HG02943 (cell line): Measurements from ENCODE around the gene STYK1.
"Not testable (repeated sequence)": the region's sequence is repeated elsewhere in the genome, so short reads cannot be mapped to it uniquely, and the experiment has no call there.

Experiments used
- ATAC-seq: cut with Tn5 transposase; IDR thresholded peaks from one replicate; pipeline ENCODE4 v1.9.1; 2021; ENCODE audit warnings: mild to moderate bottlenecking, low read depth, moderate library complexity; ENCODE audit not compliant: unreplicated experiment

The STYK1 gene

DNA sequence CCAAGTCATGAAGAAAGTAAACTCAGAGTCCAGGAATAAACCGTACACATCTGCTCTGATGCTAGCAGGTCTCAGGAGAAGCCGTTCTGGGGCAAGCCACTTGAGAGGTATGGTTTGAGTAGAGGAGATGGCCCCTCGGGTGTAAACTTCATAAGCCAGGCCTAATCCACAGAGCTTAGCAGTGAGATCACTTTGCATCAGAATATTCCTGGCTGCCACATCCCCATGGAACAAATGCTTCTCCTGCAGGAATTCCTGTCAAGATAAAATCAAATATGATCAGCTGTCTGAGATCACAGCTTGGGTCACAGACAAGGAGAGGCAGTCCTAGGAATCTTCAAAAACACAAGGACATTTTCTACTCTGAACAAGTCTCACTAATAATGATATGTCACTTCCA, 49.2 kb downstream of the STYK1 start:
- no peak for ATAC-seq

GRCh38 chr12:10623131-10623530, 50.7 kb downstream of the STYK1 start:
- ATAC-seq = no peak

GRCh38 chr12:10621278-10621677, 52.6 kb downstream of the STYK1 start:
- ATAC-seq = no peak

- ATAC-seq = no peak
Observed at GRCh38 chr12:10620078-10620779, 53.6 kb downstream of the STYK1 start.

DNA sequence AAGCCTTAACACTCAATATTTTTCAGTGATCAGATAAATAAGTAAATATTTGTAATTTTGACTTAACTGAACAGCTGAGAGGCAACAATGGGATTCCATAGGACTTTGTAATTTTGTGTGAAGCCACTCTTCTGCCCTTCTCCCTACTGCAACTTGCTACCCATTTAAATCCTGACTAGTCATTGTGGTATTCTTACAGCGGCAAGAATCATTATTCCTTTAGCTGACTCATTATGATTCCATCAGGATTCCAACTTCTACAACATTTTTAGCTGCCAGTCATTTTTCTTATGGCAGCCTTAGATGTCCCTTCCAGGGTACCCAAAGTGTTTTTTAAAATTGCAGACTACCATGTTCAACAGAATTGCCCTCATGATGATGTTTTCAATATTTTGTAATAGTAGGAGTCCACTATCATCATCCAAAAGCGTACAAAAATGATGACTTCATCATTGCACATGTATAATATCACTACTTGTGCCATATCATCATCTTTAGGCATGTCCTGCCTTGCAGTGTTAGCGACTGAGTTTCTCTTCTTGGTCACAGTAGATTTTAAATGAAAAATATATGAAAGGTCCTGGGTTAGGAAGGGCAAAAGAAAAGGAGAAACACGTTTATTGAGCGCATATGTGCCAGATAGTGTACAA, 55.4 kb downstream of the STYK1 start:
- ATAC-seq = no peak

GRCh38 chr12:10617863-10618262, 56.0 kb downstream of the STYK1 start:
- no peak for ATAC-seq

- no peak for ATAC-seq
Observed at GRCh38 chr12:10615532-10615931, 58.3 kb downstream of the STYK1 start.

GRCh38 chr12:10614056-10614370, 59.8 kb downstream of the STYK1 start:
- ATAC-seq = no peak

GRCh38 chr12:10613349-10614055, 60.4 kb downstream of the STYK1 start, which contains the start of gene MAGOHB:
Gene MAGOHB (minus strand): TSS chr12:10613609. CDS start chr12:10613532, 77 bp downstream.
- peak; percentile 96 for ATAC-seq

DNA sequence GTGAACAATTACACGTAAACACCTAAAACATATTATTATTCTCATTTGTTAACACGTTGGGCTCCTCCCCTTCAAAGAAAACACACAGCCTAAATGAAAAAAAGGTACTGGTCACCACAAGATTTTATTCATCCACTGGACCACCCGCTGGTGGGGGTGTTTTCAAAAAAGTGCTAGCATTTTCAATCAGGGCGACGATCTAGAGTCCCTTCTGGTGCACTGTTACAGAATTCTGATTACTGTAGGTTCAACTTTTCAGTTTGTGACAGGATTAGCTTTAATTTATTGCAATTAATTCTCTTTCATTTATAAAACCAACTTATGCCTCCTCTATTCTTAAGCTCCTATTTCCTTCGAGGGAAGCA, 60.9 kb downstream of the STYK1 start:
- peak; percentile 27 for ATAC-seq

DNA sequence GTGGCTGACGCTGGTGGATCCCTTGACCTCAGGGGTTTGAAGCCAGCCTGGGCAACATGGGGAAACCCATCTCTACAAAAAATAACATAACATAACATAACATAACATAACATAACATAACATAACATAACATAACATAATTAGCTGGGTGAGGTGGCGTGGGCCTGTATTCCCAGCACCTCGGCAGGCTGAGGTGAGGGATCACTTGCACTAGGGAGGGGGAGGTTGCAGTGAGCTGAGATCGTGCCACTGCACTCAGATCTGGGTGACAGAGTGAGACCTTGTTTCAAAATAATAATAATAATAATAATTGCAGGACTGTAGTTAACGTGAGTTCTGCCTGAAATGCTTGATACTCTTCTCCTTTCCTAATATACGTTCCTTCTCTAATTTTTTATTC, 61.7 kb downstream of the STYK1 start:
- no peak for ATAC-seq

GRCh38 chr12:10611258-10611657, 62.6 kb downstream of the STYK1 start:
- not testable (repeated sequence) for ATAC-seq

- no peak for ATAC-seq
Observed at GRCh38 chr12:10610188-10610587, 63.7 kb downstream of the STYK1 start.

DNA sequence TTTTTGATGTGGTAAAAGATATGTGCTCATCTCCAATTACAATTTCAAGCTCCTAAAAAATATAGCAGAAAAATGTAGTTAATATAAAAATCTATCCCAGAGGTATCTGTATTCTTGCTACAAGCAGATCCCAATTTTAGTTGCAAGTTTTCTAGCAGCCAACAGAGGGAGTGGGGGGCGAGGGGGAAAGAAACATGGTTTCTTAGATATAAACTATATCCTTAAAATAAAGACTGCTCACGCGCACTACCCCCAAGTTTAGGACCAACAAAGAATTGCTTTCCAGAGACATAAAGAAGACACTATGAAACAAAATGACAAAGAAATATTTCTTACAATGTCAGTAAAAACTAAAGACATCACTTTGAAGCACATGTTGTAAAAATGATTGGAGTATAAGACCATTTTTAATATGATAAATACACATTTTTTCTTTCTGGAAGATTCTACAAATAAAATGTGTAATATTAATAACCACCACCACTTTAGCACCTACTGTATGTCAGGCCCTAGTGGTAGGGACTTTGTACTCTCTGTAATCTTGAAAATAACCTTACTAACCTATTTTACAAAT, 65.9 kb downstream of the STYK1 start:
- ATAC-seq = no peak

DNA sequence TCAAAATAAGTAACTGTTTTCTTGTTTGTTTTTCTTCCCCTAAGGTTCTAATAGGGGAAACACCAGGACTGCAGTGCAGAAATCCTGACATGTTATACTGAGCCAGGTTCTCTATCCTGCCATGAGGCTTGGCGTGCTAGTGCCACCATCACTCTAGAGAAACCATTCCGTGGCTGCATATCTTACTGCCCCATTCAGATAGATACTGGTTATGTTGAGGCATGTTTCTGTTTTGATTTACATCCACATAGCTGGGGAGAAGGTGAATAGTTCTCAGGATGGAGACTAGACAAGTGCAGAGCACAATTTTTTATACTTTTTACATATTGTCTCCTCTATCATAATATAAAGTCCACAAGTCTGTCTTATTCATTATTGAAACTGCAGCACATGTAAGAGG, 72.0 kb downstream of the STYK1 start:
- no peak for ATAC-seq

- ATAC-seq = no peak
Observed at GRCh38 chr12:10600988-10601387, 72.9 kb downstream of the STYK1 start.

DNA sequence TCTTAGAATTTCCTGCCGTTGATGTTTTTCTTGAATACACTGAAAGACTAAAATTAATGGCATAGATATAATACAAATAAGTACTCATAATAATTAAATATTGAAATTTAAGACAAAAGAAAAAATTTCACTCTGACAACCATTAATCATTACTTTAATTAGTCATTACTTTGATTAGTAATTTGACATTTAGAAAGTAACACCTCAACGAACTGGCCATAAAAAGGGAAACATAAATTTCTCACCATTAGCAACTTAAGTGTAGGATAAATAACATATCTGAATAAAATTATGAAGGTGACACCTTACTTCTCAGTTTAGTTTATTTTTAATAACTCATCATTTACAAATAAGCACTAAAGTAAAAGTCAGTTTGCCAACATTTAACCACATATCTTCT, 78.0 kb downstream of the STYK1 start:
- ATAC-seq = no peak

GRCh38 chr12:10590966-10591365, 82.9 kb downstream of the STYK1 start:
- ATAC-seq = no peak

DNA sequence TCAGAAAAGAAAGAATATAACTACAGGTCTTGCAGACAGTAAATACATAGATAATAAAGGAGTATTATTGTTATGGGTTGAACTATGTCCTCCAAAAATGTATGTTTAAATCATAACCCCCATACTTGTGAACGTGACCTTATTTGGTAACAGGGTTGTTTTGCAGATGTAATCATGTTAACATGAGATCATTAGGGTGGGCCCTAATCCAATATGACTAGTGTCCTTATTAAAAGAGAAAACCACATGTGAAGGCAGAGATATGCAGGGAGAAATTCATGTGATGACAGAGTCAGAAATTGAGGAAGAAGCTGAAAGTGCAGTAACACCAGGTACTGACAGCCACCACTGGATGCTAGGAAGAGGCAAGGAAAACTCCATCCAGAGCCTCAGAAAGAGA, 89.4 kb downstream of the STYK1 start:
- no peak for ATAC-seq

DNA sequence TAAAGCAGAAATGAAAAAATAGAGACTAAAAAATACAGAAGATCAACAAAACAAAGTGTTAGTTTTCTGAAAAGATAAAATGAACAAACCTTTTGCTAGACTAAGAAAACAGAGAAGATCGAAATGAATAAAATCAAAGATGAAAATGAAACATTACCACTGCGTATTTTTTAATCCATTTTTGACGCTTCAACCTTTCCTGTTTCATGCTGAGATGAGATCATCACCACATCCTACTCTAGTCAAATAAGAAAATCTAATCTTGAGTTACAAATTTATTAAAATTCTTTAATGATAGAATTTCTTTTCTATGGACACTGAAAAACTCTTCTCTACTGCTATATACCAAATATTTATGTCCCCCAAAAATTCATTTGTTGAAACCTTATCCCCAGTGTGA, 91.1 kb downstream of the STYK1 start:
- no peak for ATAC-seq

DNA sequence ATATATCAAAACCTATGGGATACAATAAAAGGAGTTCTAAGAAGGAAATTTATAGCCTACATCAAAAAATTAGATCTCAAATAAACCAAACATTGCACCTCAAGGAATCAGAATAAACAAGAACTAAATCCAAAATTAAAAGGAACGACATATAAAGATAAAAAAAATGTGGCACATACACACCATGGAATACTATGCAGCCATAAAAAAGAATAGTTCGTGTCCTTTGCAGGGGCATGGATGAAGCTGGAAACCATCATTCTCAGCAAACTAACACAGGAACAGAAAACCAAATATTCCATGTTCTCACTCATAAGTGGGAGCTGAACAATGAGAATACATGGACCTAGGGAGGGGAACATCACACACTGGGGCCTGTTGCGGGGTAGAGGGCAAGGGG, 91.7 kb downstream of the STYK1 start:
- ATAC-seq = not testable (repeated sequence)
